Liver (tissue), 9 donors: ENCODE data around the gene BRD3. TPM values are rescaled to one million over a fixed set of nuclear protein-coding genes. Genes with fewer than 3 reads are reported as not detected.

Source experiments
- DNase-seq: peaks from one replicate; pipeline ENCODE4 v3.0.0-alpha.2; 2017; ENCODE audit warnings: low spot score
- H3K27ac ChIP-seq, 2 donors: one replicate each; pipeline ENCODE4 v1.7.0; 2013; ENCODE audit warnings: inconsistent platforms in 2 of 2, low read length in 2 of 2, control low read depth in 1 of 2, low read depth in 1 of 2, mild to moderate bottlenecking in 1 of 2
- H3K27me3 ChIP-seq, 4 donors: one replicate each; pipeline versions ENCODE4 v1.6.1 to v1.7.0; 2013; ENCODE audit warnings: low read length in 3 of 4, inconsistent platforms in 1 of 4, mild to moderate bottlenecking in 1 of 4, moderate library complexity in 1 of 4; ENCODE audit not compliant: control insufficient read depth in 4 of 4, insufficient read depth in 4 of 4
- H3K36me3 ChIP-seq, 4 donors: one replicate each; pipeline versions ENCODE4 v1.6.1 to v1.7.0; 2013; ENCODE audit warnings: low read length in 3 of 4, mild to moderate bottlenecking in 3 of 4, low read depth in 1 of 4, moderate library complexity in 1 of 4; ENCODE audit not compliant: control insufficient read depth in 4 of 4, insufficient read depth in 3 of 4
- H3K4me1 ChIP-seq, 4 donors: one replicate each; pipeline versions ENCODE4 v1.6.1 to v1.7.0; 2013; ENCODE audit warnings: low read length in 3 of 4, mild to moderate bottlenecking in 3 of 4, moderate library complexity in 1 of 4; ENCODE audit not compliant: control insufficient read depth in 4 of 4, insufficient read depth in 4 of 4
- H3K4me3 ChIP-seq, 3 donors: one replicate each; pipeline versions ENCODE4 v1.6.1 to v1.7.0; 2013; ENCODE audit warnings: low read length in 3 of 3, control low read depth in 1 of 3, low read depth in 1 of 3, mild to moderate bottlenecking in 1 of 3
- H3K9ac ChIP-seq, 2 donors: one replicate each; pipeline ENCODE4 v1.7.0; 2013; ENCODE audit warnings: low read length in 2 of 2, mild to moderate bottlenecking in 2 of 2, moderate library complexity in 2 of 2, control low read depth in 1 of 2, low read depth in 1 of 2
- H3K9me3 ChIP-seq, 4 donors: one replicate each; pipeline versions ENCODE4 v1.6.1 to v1.7.0; 2013; ENCODE audit warnings: low read length in 3 of 4; ENCODE audit not compliant: control insufficient read depth in 4 of 4
- ATF3 ChIP-seq: IDR thresholded peaks from 2 replicates; pipeline ENCODE4 v1.6.1; 2016; ENCODE audit warnings: antibody characterized with exemption
- EGR1 ChIP-seq, 2 donors: IDR thresholded peaks; 2 replicates each; pipeline ENCODE4 v1.6.1; 2016 to 2018; ENCODE audit warnings: antibody characterized with exemption in 2 of 2, low read depth in 2 of 2
- FOXA1 ChIP-seq: IDR thresholded peaks from 2 replicates; pipeline ENCODE4 v1.6.1; 2016; ENCODE audit warnings: antibody characterized with exemption
- FOXA2 ChIP-seq: IDR thresholded peaks from 2 replicates; pipeline ENCODE4 v1.6.1; 2016; ENCODE audit warnings: antibody characterized with exemption
- GABPA ChIP-seq, 2 donors: IDR thresholded peaks in 1 of 2; conservative IDR thresholded peaks in 1 of 2; 2 replicates each; pipeline ENCODE4 v1.6.1; 2016; ENCODE audit warnings: antibody characterized with exemption in 2 of 2, mild to moderate bottlenecking in 1 of 2, moderate library complexity in 1 of 2
- HNF4A ChIP-seq, 2 donors: conservative IDR thresholded peaks; 2 replicates each; pipeline ENCODE4 v1.6.1; 2016; ENCODE audit warnings: antibody characterized with exemption in 2 of 2, mild to moderate bottlenecking in 2 of 2
- HNF4G ChIP-seq: IDR thresholded peaks from 2 replicates; pipeline ENCODE4 v1.6.1; 2016; ENCODE audit warnings: antibody characterized with exemption
- JUND ChIP-seq, 2 donors: IDR thresholded peaks; 2 replicates each; pipeline ENCODE4 v1.6.1; 2016; ENCODE audit warnings: antibody characterized with exemption in 2 of 2
- NR2F2 ChIP-seq: IDR thresholded peaks from 2 replicates; pipeline ENCODE4 v1.6.1; 2016; ENCODE audit warnings: antibody characterized with exemption
- RAD21 ChIP-seq, 2 donors: IDR thresholded peaks; 2 replicates each; pipeline ENCODE4 v1.6.1; 2016; ENCODE audit warnings: antibody characterized with exemption in 2 of 2, mild to moderate bottlenecking in 2 of 2
- RXRA ChIP-seq, 2 donors: IDR thresholded peaks; 2 replicates each; pipeline ENCODE4 v1.6.1; 2017 to 2018; ENCODE audit warnings: antibody characterized with exemption in 2 of 2, mild to moderate bottlenecking in 1 of 2
- SP1 ChIP-seq: IDR thresholded peaks from 2 replicates; pipeline ENCODE4 v1.6.1; 2018; ENCODE audit warnings: antibody characterized with exemption, mild to moderate bottlenecking
- TAF1 ChIP-seq: conservative IDR thresholded peaks from 2 replicates; pipeline ENCODE4 v1.6.1; 2016; ENCODE audit warnings: antibody characterized with exemption, mild to moderate bottlenecking
- WGBS: extraction: QIAGEN DNeasy Blood & Tissue Kit; methylation state at CpG from one replicate; pipeline ENCODE4 v1.1.7; 2013; 5-methylcytosine and 5-hydroxymethylcytosine counted together
- polyA plus RNA-seq, 2 donors: library from polyadenylated mRNA; stranded (reverse) in 1 of 2; unstranded in 1 of 2; fragments of 200-250 nt in 1 of 2; fragments of >200 nt in 1 of 2; fragmentation: Nextera tagmentation in 1 of 2; extraction: Ambion mirVana in 1 of 2; gene quantifications; one replicate each; pipeline versions ENCODE4 v1.2.1 to v1.2.3, GENCODE V29; 2013 to 2015
- total RNA-seq, 2 donors: library from RNA; depleted of rRNA; stranded (reverse); fragments of >200 nt; gene quantifications; one replicate each; pipeline ENCODE4 v1.2.3, GENCODE V29; 2014
- TF ChIP-seq, protein P1 (sequence below): IDR thresholded peaks from 2 replicates; pipeline ENCODE4 v1.6.1; 2016; ENCODE audit warnings: antibody characterized with exemption
- TF ChIP-seq, protein P2 (sequence below): fragments of 150-350 bp; IDR thresholded peaks from 2 replicates; pipeline ENCODE4 v1.5.1; 2017; ENCODE audit warnings: improper control_type of control experiment, low read depth, low read length; ENCODE audit not compliant: missing input control
- donor health status: healthy.
- donor health status: healthy.
- donor health status: healthy.
- donor health status: healthy.
- donor health status: healthy.

BRD3 gene
- total and polyA plus RNA-seq, 4 donors, result 7.2 to 17.7 (median 12.7) TPM

DNA sequence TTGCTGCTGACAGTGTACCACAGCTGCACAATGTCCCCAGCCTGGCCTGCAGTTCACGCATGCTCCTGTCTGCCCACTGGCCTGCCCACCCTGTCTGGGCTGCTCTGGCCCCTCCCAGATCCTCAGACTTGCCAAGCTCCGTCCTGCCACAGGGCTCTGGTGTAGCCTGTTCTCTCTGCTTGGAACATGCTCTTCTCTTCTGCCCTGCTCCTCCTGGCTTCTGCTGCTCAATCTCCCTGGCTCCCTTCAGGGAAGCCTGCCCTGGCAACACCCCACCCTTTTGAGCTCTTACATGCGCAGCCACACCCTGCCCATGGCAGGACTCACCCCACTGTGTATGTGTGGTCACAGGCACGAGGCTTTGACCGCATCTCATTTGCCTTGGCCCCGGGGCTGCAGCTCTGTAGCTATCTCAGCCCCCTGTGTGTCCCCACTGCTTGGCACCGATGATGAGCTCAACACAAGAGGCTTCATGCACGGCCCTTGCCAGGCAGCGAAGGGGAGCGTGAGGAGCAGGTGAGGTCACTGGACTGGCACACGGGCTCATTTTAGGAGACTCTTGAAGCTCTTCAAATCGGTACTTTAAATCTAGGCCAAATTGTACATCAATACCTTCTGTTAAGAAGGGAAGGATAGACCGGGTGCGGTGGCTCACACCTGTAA, 20.4 kb upstream of the BRD3 start:
- Histone ChIP-seq H3K4me1 (no peaks in the 10 kb centered on the region), H3K9ac (no peak overlapping the region), H3K36me3 (no peaks in the 10 kb centered on the region), H3K27ac (no peak overlapping the region), H3K9me3 (peaks cover 0 to 9% (median under 1%) of the 10 kb centered on the region in 4 donors), H3K27me3 (no peaks in the 10 kb centered on the region), H3K4me3 (no peak overlapping the region)
- WGBS, result 89% methylated on average over 14 of the region's 14 CpGs
- no peak for DNase-seq
- TF ChIP-seq SP1, result no peak

- TF ChIP-seq NR2F2, result no peak
- TF ChIP-seq HNF4G, result no peak
- TF ChIP-seq FOXA2, result no peak
- no peak for TF ChIP-seq RAD21 (IDR thresholded peaks at IDR 0.05)
- TF ChIP-seq FOXA1, result no peak
- TF ChIP-seq, protein P1, sequence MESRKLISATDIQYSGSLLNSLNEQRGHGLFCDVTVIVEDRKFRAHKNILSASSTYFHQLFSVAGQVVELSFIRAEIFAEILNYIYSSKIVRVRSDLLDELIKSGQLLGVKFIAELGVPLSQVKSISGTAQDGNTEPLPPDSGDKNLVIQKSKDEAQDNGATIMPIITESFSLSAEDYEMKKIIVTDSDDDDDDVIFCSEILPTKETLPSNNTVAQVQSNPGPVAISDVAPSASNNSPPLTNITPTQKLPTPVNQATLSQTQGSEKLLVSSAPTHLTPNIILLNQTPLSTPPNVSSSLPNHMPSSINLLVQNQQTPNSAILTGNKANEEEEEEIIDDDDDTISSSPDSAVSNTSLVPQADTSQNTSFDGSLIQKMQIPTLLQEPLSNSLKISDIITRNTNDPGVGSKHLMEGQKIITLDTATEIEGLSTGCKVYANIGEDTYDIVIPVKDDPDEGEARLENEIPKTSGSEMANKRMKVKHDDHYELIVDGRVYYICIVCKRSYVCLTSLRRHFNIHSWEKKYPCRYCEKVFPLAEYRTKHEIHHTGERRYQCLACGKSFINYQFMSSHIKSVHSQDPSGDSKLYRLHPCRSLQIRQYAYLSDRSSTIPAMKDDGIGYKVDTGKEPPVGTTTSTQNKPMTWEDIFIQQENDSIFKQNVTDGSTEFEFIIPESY, result no peak
- TF ChIP-seq EGR1 (IDR thresholded peaks at IDR 0.05; ENCODE audit: low read depth in 2 of 2), result no peak
- no peak for TF ChIP-seq GABPA (IDR thresholded peaks at IDR 0.05 in 1 of 2, conservative IDR thresholded peaks at IDR 0.05 in 1 of 2)
- no peak for TF ChIP-seq TAF1
- TF ChIP-seq JUND (IDR thresholded peaks at IDR 0.05), result no peak
- TF ChIP-seq, protein P2, sequence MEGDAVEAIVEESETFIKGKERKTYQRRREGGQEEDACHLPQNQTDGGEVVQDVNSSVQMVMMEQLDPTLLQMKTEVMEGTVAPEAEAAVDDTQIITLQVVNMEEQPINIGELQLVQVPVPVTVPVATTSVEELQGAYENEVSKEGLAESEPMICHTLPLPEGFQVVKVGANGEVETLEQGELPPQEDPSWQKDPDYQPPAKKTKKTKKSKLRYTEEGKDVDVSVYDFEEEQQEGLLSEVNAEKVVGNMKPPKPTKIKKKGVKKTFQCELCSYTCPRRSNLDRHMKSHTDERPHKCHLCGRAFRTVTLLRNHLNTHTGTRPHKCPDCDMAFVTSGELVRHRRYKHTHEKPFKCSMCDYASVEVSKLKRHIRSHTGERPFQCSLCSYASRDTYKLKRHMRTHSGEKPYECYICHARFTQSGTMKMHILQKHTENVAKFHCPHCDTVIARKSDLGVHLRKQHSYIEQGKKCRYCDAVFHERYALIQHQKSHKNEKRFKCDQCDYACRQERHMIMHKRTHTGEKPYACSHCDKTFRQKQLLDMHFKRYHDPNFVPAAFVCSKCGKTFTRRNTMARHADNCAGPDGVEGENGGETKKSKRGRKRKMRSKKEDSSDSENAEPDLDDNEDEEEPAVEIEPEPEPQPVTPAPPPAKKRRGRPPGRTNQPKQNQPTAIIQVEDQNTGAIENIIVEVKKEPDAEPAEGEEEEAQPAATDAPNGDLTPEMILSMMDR, result no peak
- TF ChIP-seq HNF4A (conservative IDR thresholded peaks at IDR 0.05), result no peak
- no peak for TF ChIP-seq ATF3
- Histone ChIP-seq H3K4me1 (no peaks in the 10 kb centered on the region), H3K27ac (no peak overlapping the region), H3K4me3 (no peak overlapping the region), H3K27me3 (no peaks in the 10 kb centered on the region), H3K9me3 (peaks cover 0 to 9% (median under 1%) of the 10 kb centered on the region in 4 donors), H3K9ac (no peak overlapping the region), H3K36me3 (no peaks in the 10 kb centered on the region)
- 98% methylated on average over 2 of the region's 2 CpGs for WGBS
- no peak for DNase-seq
Observed at GRCh38 chr9:134085674-134086073, 17.8 kb upstream of the BRD3 start.

- H3K27me3 ChIP-seq, result no peaks in the 10 kb centered on the region
- no peak overlapping the region for H3K9ac ChIP-seq
- WGBS, result 90% methylated on average over 2 of the region's 2 CpGs
- H3K4me3 ChIP-seq, result no peak overlapping the region
- H3K27ac ChIP-seq, result no peak overlapping the region
- H3K36me3 ChIP-seq, result no peaks in the 10 kb centered on the region
- TF ChIP-seq JUND (IDR thresholded peaks at IDR 0.05), result no peak
- no peak for TF ChIP-seq ATF3
- no peak for TF ChIP-seq RXRA (IDR thresholded peaks at IDR 0.05)
- no peak for TF ChIP-seq GABPA (IDR thresholded peaks at IDR 0.05 in 1 of 2, conservative IDR thresholded peaks at IDR 0.05 in 1 of 2)
- TF ChIP-seq FOXA2, result no peak
- no peak for DNase-seq
- H3K4me1 ChIP-seq, result no peaks in the 10 kb centered on the region
- H3K9me3 ChIP-seq, result peaks cover 0 to 9% (median 2%) of the 10 kb centered on the region in 4 donors
Observed at GRCh38 chr9:134083451-134083850, 15.6 kb upstream of the BRD3 start.
